Cortex of kidney (tissue), 1 donor: ENCODE measurements around the gene HINT2.

ENCODE experiments used
- DNase-seq: peaks from one replicate; lab custom pipeline; 2025; lab: John Stamatoyannopoulos, UW

HINT2 gene

GRCh38 chr9:35774907-35775635 lies 39.8 kb downstream of the HINT2 start:
- DNase-seq: no peak

- DNase-seq: no peak
Observed at GRCh38 chr9:35771943-35772342, 42.9 kb downstream of the HINT2 start.

DNA sequence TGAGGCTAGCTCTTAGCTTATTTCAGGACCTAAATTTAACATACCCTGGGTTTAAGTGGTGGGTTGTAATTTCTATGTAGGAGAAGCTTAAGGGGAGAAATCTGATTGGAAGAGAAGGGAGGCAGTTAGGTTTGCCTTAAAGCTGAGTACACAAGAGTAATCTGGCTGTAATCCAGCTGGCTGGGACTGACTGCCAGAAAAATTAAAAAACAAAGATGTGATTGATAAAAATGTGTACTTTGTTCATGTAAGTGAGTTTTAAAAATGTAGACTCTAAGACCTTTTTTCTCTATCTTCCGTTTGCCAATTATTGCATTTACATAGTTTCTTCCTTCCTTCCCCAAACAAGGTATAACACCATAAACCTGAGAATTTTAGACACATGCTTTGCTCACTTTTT lies 43.3 kb downstream of the HINT2 start:
- DNase-seq: no peak

DNA sequence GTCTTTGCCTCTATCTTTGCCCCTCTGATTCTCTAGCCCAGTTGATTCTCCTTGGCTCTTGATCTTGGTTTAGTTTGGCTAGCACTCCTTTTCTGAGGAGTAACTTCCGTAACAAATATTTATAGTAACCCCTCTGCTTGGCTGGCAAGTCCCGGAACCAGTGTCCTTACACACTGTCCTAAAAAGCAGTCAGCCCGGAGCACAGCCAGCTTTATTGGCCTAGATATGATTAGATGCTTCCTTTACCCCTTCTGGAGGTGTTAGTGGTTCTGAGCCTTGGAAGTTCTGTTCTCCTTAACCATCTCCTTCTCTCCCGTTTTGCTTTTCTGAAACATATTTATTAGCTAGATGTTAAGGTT lies 43.8 kb downstream of the HINT2 start:
- no peak for DNase-seq

- no peak for DNase-seq
Observed at GRCh38 chr9:35769763-35770162, 45.1 kb downstream of the HINT2 start.

- no peak for DNase-seq
Observed at GRCh38 chr9:35767458-35767857, 47.4 kb downstream of the HINT2 start.

DNA sequence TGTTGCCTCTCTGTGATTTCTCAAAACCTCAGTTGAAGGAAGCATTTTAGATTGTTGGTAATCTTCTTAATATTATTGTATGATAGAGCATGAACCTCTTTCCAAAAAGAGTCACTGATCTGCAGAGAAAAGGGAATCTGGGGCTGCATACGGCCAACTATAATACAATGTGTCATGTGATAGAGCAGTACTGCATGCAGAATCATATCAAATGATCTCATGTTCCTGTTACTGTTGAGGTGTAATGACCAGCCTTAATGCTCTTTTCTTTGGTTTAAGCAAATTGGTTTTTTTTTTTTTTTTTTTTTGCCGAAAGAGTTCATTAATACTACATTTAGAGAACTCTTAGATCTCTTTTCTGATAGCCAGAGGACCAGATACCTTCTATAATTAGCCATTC lies 47.8 kb downstream of the HINT2 start:
- DNase-seq: no peak

DNA sequence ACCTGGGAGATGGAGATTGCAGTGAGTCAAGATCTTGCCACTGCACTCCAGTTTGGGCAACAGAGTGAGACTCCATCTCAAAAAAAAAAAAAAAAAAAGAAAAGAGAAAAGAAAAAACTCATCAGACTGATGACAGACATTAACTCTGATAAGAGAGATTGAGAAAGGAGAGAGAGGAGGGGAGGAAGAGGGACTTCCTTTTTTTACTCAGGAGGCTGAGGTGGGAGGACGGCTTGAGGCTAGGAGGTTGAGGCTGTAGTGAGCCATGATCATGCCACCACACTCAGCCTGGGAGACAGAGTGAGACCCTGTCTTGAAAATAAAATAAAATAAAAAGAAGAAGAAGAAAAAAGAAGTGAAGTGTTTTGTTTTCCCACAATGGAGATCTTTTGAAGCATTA lies 51.0 kb downstream of the HINT2 start:
- no peak for DNase-seq

- DNase-seq: no peak
Observed at GRCh38 chr9:35763181-35763580, 51.7 kb downstream of the HINT2 start.
